Right lobe of liver (tissue), 6 donors: Measurements from ENCODE around the gene ST8SIA4. TPM values are rescaled to one million over a fixed set of nuclear protein-coding genes. Genes with fewer than 3 reads are reported as not detected.

Experiments used
- ATAC-seq, 4 donors: fragments of 200-7000 bp; cut with Tn5 transposase; one replicate each; pipeline ENCODE4 v1.9.1; 2020; ENCODE audit warnings: mild to moderate bottlenecking in 4 of 4, moderate library complexity in 4 of 4
- DNase-seq, 3 donors: peaks; one replicate each; pipeline ENCODE4 v3.0.0-alpha.2; 2020
- H3K27ac ChIP-seq, 3 donors: fragments of 200-600 bp; one replicate each; pipeline ENCODE4 v1.8.0; 2022
- H3K27me3 ChIP-seq, 2 donors: fragments of 200-600 bp; one replicate each; pipeline ENCODE4 v1.8.0; 2022
- H3K36me3 ChIP-seq, 4 donors: fragments of 200-600 bp; sonication (generic) in 1 of 4; one replicate each; pipeline versions ENCODE4 v1.5.1 to v1.8.0; 2017 to 2022; ENCODE audit warnings: control low read depth in 1 of 4
- H3K4me1 ChIP-seq, 4 donors: fragments of 200-600 bp; sonication (generic) in 1 of 4; one replicate each; pipeline versions ENCODE4 v1.5.1 to v1.8.0; 2017 to 2022; ENCODE audit warnings: control low read depth in 1 of 4
- H3K4me3 ChIP-seq, 3 donors: fragments of 200-600 bp; one replicate each; pipeline ENCODE4 v1.8.0; 2022
- H3K9me3 ChIP-seq, 4 donors: fragments of 200-600 bp; sonication (generic) in 1 of 4; one replicate each; pipeline versions ENCODE4 v1.5.1 to v1.8.0; 2017 to 2022; ENCODE audit warnings: control low read depth in 1 of 4
- POLR2A ChIP-seq: fragments of 450-650 bp; IDR thresholded peaks from one replicate; pipeline ENCODE4 v1.6.1; 2017; ENCODE audit warnings: antibody characterized with exemption, mild to moderate bottlenecking
- WGBS: methylation state at CpG from one replicate; pipeline ENCODE4 v1.1.6; 2018; ENCODE audit warnings: low coverage, low lambda C conversion rate; ENCODE audit not compliant: insufficient coverage; ENCODE audit errors: missing lambda C conversion rate; 5-methylcytosine and 5-hydroxymethylcytosine counted together
- intact Hi-C, 2 donors: fragments of 100-400 bp; cut with DNase I; formaldehyde crosslinking; loops; one replicate each; pipeline versions ENCODE4 v1.11.2 to v1.14.1; 2022
- total RNA-seq, 6 experiments: library from RNA; depleted of rRNA in 2 of 6; stranded (reverse); fragments of >200 nt in 2 of 6; fragmentation: NEBNext Ultra II Directional in 3 of 6; extraction: Animal tissue kit (Norgen Biotek cat#: 25700) in 3 of 6; gene quantifications; one replicate each; pipeline versions ENCODE4 v1.1.0 to v1.2.4, GENCODE V29; 2016 to 2023
- TF ChIP-seq, protein P1 (sequence below), 4 donors: fragments of 200-600 bp in 3 of 4; fragments of 450-650 bp in 1 of 4; IDR thresholded peaks; one replicate each; pipeline versions ENCODE4 v1.5.1 to v1.8.0; 2016 to 2022; ENCODE audit warnings: antibody characterized with exemption in 4 of 4, mild to moderate bottlenecking in 2 of 4
- donor health status: DM: no; HTN: yes; CAD: no.
- donor health status: DM: no; HTN: no; CAD: no.
- donor health status: DM: no; HTN: no; CAD: no.
- donor health status: DM: no; HTN: yes; CAD: no.
- donor health status: DM: no; HTN: yes; CAD: no.

Gene ST8SIA4
- total RNA-seq, 6 experiments from 2014 or later: 1.2 to 6.7 (median 1.7) TPM

DNA sequence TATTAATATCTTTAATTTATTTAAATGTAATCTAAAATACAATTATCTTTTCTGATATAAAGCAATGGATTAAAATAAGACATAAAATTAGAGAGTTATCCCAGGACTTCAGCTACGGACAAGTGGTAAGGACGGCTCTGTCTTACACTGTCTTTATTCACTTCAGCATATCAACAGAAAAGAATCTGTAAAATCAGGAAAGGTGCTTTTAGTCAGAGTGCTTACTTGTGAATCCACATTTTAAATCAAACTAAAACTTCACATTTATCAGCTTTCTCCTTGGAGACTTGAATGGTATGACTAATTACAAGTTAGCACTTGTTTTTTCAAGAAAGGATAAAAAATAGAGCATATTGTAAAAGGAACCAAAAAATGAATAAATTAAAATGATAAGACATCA, 39.3 kb downstream of the ST8SIA4 start:
- H3K4me1 ChIP-seq: no peaks in the 10 kb centered on the region
- DNase-seq: no peak
- TF ChIP-seq, protein P1, sequence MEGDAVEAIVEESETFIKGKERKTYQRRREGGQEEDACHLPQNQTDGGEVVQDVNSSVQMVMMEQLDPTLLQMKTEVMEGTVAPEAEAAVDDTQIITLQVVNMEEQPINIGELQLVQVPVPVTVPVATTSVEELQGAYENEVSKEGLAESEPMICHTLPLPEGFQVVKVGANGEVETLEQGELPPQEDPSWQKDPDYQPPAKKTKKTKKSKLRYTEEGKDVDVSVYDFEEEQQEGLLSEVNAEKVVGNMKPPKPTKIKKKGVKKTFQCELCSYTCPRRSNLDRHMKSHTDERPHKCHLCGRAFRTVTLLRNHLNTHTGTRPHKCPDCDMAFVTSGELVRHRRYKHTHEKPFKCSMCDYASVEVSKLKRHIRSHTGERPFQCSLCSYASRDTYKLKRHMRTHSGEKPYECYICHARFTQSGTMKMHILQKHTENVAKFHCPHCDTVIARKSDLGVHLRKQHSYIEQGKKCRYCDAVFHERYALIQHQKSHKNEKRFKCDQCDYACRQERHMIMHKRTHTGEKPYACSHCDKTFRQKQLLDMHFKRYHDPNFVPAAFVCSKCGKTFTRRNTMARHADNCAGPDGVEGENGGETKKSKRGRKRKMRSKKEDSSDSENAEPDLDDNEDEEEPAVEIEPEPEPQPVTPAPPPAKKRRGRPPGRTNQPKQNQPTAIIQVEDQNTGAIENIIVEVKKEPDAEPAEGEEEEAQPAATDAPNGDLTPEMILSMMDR (IDR thresholded peaks at IDR 0.05): no peak
- no peak for TF ChIP-seq POLR2A
- 59% methylated on average over 2 of the region's 2 CpGs for WGBS
- no peaks in the 10 kb centered on the region for H3K9me3 ChIP-seq
- no peaks in the 10 kb centered on the region for H3K27me3 ChIP-seq
- H3K36me3 ChIP-seq: no peaks in the 10 kb centered on the region
- H3K27ac ChIP-seq: no peak overlapping the region
- ATAC-seq: no peak
- H3K4me3 ChIP-seq: no peak overlapping the region
- intact Hi-C loops: no loop called here

GRCh38 chr5:100861148-100861547, 41.9 kb downstream of the ST8SIA4 start:
- no peak overlapping the region for H3K27ac ChIP-seq
- ATAC-seq (no peak), DNase-seq (no peak)
- no peaks in the 10 kb centered on the region for H3K27me3 ChIP-seq
- no peaks in the 10 kb centered on the region for H3K4me1 ChIP-seq
- 56% methylated on average over 3 of the region's 3 CpGs for WGBS
- intact Hi-C loops: no loop called here
- no peaks in the 10 kb centered on the region for H3K9me3 ChIP-seq
- no peak overlapping the region for H3K4me3 ChIP-seq
- H3K36me3 ChIP-seq: no peaks in the 10 kb centered on the region
- no peak for TF ChIP-seq POLR2A
- TF ChIP-seq, protein P1 (IDR thresholded peaks at IDR 0.05): no peak

DNA sequence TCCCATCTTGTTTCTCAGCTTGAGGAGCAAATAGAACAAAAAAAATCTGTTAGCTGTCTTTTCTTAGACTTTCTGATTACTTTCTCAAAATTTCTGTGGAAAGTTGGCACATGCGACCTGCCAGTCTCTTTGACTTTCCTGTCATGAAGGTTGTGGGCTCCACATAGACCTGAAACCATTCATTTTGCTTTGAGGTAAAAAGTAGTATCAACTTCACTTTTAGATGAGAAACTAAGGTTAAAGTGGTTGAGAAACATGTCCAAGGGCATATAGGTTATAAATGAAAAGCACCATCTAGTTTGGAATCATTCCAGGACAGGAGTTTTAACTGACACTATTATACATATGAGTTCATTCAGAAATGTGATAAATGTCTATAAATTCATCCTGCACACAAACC, 42.7 kb downstream of the ST8SIA4 start:
- ATAC-seq: no peak
- intact Hi-C loops: no loop called here
- 47% methylated on average over 1 of the region's 1 CpG for WGBS
- no peak for DNase-seq
- H3K9me3 ChIP-seq: no peaks in the 10 kb centered on the region
- H3K36me3 ChIP-seq: no peaks in the 10 kb centered on the region
- no peak for TF ChIP-seq POLR2A
- TF ChIP-seq, protein P1 (IDR thresholded peaks at IDR 0.05): no peak
- H3K4me1 ChIP-seq: no peaks in the 10 kb centered on the region
- H3K4me3 ChIP-seq: no peak overlapping the region
- no peaks in the 10 kb centered on the region for H3K27me3 ChIP-seq
- H3K27ac ChIP-seq: no peak overlapping the region

- Histone ChIP-seq H3K27ac (no peak overlapping the region), H3K4me3 (no peak overlapping the region), H3K36me3 (no peaks in the 10 kb centered on the region), H3K9me3 (no peaks in the 10 kb centered on the region), H3K4me1 (no peaks in the 10 kb centered on the region), H3K27me3 (no peaks in the 10 kb centered on the region)
- no peak for DNase-seq
- no peak for ATAC-seq
- TF ChIP-seq, protein P1 (IDR thresholded peaks at IDR 0.05): no peak
- TF ChIP-seq POLR2A: no peak
- intact Hi-C loops: no loop called here
- 32% methylated on average over 1 of the region's 1 CpG for WGBS
Observed at GRCh38 chr5:100858987-100859545, 44.0 kb downstream of the ST8SIA4 start.

DNA sequence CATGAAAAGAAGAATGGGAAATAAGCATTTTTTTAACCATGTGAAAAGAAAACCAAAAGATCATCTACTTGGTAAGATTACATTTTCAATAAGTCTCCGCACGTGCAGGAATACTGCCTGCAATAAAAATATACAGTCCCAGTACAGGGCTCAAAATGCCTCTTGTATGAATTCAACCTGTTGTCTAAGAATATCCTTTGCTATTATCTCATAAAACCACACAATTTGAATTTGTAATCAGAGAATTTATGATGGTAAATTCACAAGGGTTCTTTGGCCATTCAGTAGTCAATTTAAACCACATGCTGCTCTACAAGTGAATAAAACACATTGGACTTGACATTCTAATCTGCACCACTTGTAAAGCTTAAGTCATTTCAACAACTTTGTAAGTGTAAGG, 46.6 kb downstream of the ST8SIA4 start:
- no peak overlapping the region for H3K27ac ChIP-seq
- no peak for DNase-seq
- H3K36me3 ChIP-seq: no peaks in the 10 kb centered on the region
- TF ChIP-seq, protein P1 (IDR thresholded peaks at IDR 0.05): no peak
- no peak for TF ChIP-seq POLR2A
- no peak for ATAC-seq
- 82% methylated on average over 2 of the region's 2 CpGs for WGBS
- no peak overlapping the region for H3K4me3 ChIP-seq
- H3K9me3 ChIP-seq: no peaks in the 10 kb centered on the region
- no peaks in the 10 kb centered on the region for H3K27me3 ChIP-seq
- H3K4me1 ChIP-seq: no peaks in the 10 kb centered on the region
- intact Hi-C loops: no loop called here
